Measurements from ENCODE around the gene OST4. TPM values are rescaled to one million over a fixed set of nuclear protein-coding genes. Genes with fewer than 3 reads are reported as not detected.

Gene OST4
- total and polyA plus RNA-seq, 10 of the 15 experiments (the other 5 are each of a cell fraction or from before 2014, with no cell fraction given), result 270 to 1,543 (median 523) TPM

DNA sequence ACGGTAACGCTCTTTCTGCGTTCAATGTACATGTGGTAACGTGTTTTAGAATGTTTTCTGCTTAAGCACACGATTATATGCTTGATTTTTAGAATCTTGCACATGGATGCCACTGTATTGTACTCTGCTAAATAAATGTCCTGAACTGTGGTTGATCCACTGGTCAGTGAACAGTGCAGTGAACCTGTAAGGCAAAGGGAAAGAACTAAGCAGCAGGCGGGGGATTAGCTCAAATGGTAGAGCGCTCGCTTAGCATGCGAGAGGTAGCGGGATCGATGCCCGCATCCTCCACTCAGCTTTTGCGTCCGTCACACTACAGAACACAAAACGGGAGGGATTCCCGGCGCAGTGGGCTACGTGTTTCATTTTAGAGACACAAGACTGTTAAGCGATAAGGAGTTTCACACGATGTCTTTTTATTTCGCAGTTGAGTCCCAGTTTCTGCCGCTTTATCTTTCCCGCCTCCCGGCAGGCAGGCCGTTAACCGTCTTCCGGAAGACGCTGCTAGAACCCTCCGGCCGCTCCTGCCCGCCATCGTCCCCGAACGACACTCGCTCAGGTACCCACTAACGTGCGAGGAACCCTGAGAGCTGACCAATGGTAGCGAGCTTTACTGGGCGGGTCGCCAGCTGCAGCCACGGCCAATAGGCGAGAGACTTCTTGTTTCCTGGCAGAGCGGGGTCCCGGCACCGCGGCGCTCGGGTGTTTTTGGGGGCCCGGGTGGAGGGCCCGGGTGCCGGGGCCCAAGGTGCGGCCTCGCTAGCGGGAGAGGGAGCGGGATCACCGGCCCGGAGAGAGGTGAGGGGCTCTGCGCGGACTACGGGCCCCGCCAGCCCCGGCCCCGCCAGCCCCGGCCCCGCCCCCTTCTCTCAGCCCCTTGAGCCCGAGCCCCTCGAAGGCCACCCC is 20.2 kb downstream of the OST4 start, which contains the start of gene AGBL5 (continued):
- TF ChIP-seq, protein P1, sequence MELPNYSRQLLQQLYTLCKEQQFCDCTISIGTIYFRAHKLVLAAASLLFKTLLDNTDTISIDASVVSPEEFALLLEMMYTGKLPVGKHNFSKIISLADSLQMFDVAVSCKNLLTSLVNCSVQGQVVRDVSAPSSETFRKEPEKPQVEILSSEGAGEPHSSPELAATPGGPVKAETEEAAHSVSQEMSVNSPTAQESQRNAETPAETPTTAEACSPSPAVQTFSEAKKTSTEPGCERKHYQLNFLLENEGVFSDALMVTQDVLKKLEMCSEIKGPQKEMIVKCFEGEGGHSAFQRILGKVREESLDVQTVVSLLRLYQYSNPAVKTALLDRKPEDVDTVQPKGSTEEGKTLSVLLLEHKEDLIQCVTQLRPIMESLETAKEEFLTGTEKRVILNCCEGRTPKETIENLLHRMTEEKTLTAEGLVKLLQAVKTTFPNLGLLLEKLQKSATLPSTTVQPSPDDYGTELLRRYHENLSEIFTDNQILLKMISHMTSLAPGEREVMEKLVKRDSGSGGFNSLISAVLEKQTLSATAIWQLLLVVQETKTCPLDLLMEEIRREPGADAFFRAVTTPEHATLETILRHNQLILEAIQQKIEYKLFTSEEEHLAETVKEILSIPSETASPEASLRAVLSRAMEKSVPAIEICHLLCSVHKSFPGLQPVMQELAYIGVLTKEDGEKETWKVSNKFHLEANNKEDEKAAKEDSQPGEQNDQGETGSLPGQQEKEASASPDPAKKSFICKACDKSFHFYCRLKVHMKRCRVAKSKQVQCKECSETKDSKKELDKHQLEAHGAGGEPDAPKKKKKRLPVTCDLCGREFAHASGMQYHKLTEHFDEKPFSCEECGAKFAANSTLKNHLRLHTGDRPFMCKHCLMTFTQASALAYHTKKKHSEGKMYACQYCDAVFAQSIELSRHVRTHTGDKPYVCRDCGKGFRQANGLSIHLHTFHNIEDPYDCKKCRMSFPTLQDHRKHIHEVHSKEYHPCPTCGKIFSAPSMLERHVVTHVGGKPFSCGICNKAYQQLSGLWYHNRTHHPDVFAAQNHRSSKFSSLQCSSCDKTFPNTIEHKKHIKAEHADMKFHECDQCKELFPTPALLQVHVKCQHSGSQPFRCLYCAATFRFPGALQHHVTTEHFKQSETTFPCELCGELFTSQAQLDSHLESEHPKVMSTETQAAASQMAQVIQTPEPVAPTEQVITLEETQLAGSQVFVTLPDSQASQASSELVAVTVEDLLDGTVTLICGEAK (IDR thresholded peaks at IDR 0.05; ENCODE audit: borderline replicate concordance), result peak; percentile 84; the same call in 1 of the 2 replicates
- TF ChIP-seq EED (IDR thresholded peaks at IDR 0.05; ENCODE audit: low read depth) (no peak), SIN3A (IDR thresholded peaks at IDR 0.05; ENCODE audit: low read depth, low read length) (peak; percentile 84), IRF4 (IDR thresholded peaks at IDR 0.05; ENCODE audit: low read depth, low read length) (peak; percentile 51), CHD4 (IDR thresholded peaks at IDR 0.05) (no peak), CREB1 (IDR thresholded peaks at IDR 0.05; ENCODE audit: low read depth) (peak; percentile 54), HDAC6 (IDR thresholded peaks at IDR 0.05; ENCODE audit: unreplicated experiment) (no peak), SMC3 (IDR thresholded peaks at IDR 0.05; ENCODE audit: borderline replicate concordance, low read length) (0 out of 2 replicates have a peak, but pooled peaks have one; percentile 9), EGR1 (IDR thresholded peaks at IDR 0.05; ENCODE audit: borderline replicate concordance in 1 of 2, low read depth in 2 of 2, low read length in 2 of 2) (peak in 1 of 2 experiments; percentile 21; a peak in 1 of 3 replicates), TCF12 (IDR thresholded peaks at IDR 0.05; ENCODE audit: low read depth, low read length) (no peak), TARDBP (IDR thresholded peaks at IDR 0.05; ENCODE audit: borderline replicate concordance) (peak; percentile 98), POU2F2 (IDR thresholded peaks at IDR 0.05; ENCODE audit: borderline replicate concordance, low read depth, low read length) (0 out of 3 replicates have a peak, but pooled peaks have one; percentile 51), MYC (IDR thresholded peaks at IDR 0.05; ENCODE audit: insufficient read depth, insufficient read length, insufficient replicate concordance, low read length, severe bottlenecking) (no peak), KAT2A (conservative IDR thresholded peaks at IDR 0.05; ENCODE audit: control insufficient read depth, low read depth, low read length) (no peak), EP300 (IDR thresholded peaks at IDR 0.05; ENCODE audit: borderline replicate concordance in 1 of 2, control insufficient read depth in 1 of 2, low read depth in 2 of 2, low read length in 2 of 2) (no peak; a peak in 1 of 4 replicates), MXI1 (IDR thresholded peaks at IDR 0.05; ENCODE audit: low read depth, low read length) (no peak; the same call in none of the 2 replicates), BRCA1 (IDR thresholded peaks at IDR 0.05; ENCODE audit: low read depth, low read length) (no peak), HDGF (IDR thresholded peaks at IDR 0.05) (peak; percentile 26; the same call in 1 of the 2 replicates)
- TF ChIP-seq, protein P2, sequence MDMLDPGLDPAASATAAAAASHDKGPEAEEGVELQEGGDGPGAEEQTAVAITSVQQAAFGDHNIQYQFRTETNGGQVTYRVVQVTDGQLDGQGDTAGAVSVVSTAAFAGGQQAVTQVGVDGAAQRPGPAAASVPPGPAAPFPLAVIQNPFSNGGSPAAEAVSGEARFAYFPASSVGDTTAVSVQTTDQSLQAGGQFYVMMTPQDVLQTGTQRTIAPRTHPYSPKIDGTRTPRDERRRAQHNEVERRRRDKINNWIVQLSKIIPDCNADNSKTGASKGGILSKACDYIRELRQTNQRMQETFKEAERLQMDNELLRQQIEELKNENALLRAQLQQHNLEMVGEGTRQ (IDR thresholded peaks at IDR 0.05; ENCODE audit: borderline replicate concordance, low read depth, low read length), result no peak
- TF ChIP-seq, protein P3, sequence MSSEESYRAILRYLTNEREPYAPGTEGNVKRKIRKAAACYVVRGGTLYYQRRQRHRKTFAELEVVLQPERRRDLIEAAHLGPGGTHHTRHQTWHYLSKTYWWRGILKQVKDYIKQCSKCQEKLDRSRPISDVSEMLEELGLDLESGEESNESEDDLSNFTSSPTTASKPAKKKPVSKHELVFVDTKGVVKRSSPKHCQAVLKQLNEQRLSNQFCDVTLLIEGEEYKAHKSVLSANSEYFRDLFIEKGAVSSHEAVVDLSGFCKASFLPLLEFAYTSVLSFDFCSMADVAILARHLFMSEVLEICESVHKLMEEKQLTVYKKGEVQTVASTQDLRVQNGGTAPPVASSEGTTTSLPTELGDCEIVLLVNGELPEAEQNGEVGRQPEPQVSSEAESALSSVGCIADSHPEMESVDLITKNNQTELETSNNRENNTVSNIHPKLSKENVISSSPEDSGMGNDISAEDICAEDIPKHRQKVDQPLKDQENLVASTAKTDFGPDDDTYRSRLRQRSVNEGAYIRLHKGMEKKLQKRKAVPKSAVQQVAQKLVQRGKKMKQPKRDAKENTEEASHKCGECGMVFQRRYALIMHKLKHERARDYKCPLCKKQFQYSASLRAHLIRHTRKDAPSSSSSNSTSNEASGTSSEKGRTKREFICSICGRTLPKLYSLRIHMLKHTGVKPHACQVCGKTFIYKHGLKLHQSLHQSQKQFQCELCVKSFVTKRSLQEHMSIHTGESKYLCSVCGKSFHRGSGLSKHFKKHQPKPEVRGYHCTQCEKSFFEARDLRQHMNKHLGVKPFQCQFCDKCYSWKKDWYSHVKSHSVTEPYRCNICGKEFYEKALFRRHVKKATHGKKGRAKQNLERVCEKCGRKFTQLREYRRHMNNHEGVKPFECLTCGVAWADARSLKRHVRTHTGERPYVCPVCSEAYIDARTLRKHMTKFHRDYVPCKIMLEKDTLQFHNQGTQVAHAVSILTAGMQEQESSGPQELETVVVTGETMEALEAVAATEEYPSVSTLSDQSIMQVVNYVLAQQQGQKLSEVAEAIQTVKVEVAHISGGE (CRISPR knock-in tag; IDR thresholded peaks at IDR 0.05), result peak; percentile 54
